ENCODE results near the gene MBD3L5. TPM values are rescaled to one million over a fixed set of nuclear protein-coding genes. Genes with fewer than 3 reads are reported as not detected.
"Not testable (repeated sequence)": the region's sequence is repeated elsewhere in the genome, so short reads cannot be mapped to it uniquely, and the experiment has no call there.

Gene MBD3L5
- total RNA-seq, 1 donor from 2014 or later = not detected

GRCh38 chr19:7006135-7006704, 24.2 kb upstream of the MBD3L5 start:
- Histone ChIP-seq H3K36me3 (no peaks in the 10 kb centered on the region), H3K9me3 (no peaks in the 10 kb centered on the region), H3K27me3 (no peaks in the 10 kb centered on the region), H3K4me3 (no peak overlapping the region), H3K4me1 (no peaks in the 10 kb centered on the region), H3K27ac (no peak overlapping the region)
- intact Hi-C loops (cut with DNase I) = no loop called here
- TF ChIP-seq CTCF (IDR thresholded peaks at IDR 0.05) = no peak
- no peak for DNase-seq (ENCODE audit: low spot score in 2 of 2)

- no peaks in the 10 kb centered on the region for H3K9me3 ChIP-seq
- H3K4me3 ChIP-seq = no peak overlapping the region
- no peaks in the 10 kb centered on the region for H3K4me1 ChIP-seq
- TF ChIP-seq CTCF (IDR thresholded peaks at IDR 0.05) = no peak
- DNase-seq (ENCODE audit: low spot score in 2 of 2) = no peak
- no peaks in the 10 kb centered on the region for H3K36me3 ChIP-seq
- no peaks in the 10 kb centered on the region for H3K27me3 ChIP-seq
- intact Hi-C loops (cut with DNase I) = no loop called here
- no peak overlapping the region for H3K27ac ChIP-seq
These were observed 22.5 kb upstream of the MBD3L5 start for GRCh38 chr19:7007859-7008258.

GRCh38 chr19:7010722-7011593, 19.4 kb upstream of the MBD3L5 start:
- Histone ChIP-seq H3K4me1 (no peaks in the 10 kb centered on the region), H3K4me3 (no peak overlapping the region), H3K36me3 (no peaks in the 10 kb centered on the region), H3K27ac (no peak overlapping the region), H3K27me3 (no peaks in the 10 kb centered on the region), H3K9me3 (no peaks in the 10 kb centered on the region)
- no peak for DNase-seq (ENCODE audit: low spot score in 2 of 2)
- TF ChIP-seq CTCF (IDR thresholded peaks at IDR 0.05) = no peak
- intact Hi-C loops (cut with DNase I) = no loop called here

- H3K36me3 ChIP-seq = no peaks in the 10 kb centered on the region
- TF ChIP-seq CTCF (IDR thresholded peaks at IDR 0.05) = no peak
- no peaks in the 10 kb centered on the region for H3K27me3 ChIP-seq
- no peaks in the 10 kb centered on the region for H3K4me1 ChIP-seq
- DNase-seq (ENCODE audit: low spot score in 2 of 2) = no peak
- H3K27ac ChIP-seq = no peak overlapping the region
- intact Hi-C loops (cut with DNase I) = no loop called here
- no peak overlapping the region for H3K4me3 ChIP-seq
- H3K9me3 ChIP-seq = no peaks in the 10 kb centered on the region
These were observed 16.7 kb upstream of the MBD3L5 start for GRCh38 chr19:7013678-7014077.

- DNase-seq (ENCODE audit: low spot score in 2 of 2) = no peak
- Histone ChIP-seq H3K4me3 (no peak overlapping the region), H3K4me1 (no peaks in the 10 kb centered on the region), H3K27me3 (no peaks in the 10 kb centered on the region), H3K36me3 (no peaks in the 10 kb centered on the region), H3K9me3 (no peaks in the 10 kb centered on the region), H3K27ac (no peak overlapping the region)
- intact Hi-C loops (cut with DNase I) = no loop called here
- TF ChIP-seq CTCF (IDR thresholded peaks at IDR 0.05) = no peak
These were observed 11.6 kb upstream of the MBD3L5 start for GRCh38 chr19:7018828-7019227.

- H3K36me3 ChIP-seq; intact Hi-C loops (cut with DNase I); H3K27me3 ChIP-seq; H3K27ac ChIP-seq; DNase-seq (ENCODE audit: low spot score in 2 of 2); H3K4me1 ChIP-seq; H3K9me3 ChIP-seq; H3K4me3 ChIP-seq: not testable (repeated sequence)
These were observed 9.0 kb upstream of the MBD3L5 start, which contains the start of gene MBD3L2B for GRCh38 chr19:7021331-7021730. Gene MBD3L2B, minus strand, starts transcription at chr19:7021431. Its CDS starts 34 bp downstream, at chr19:7021397.

GRCh38 chr19:7028790-7029189, 1.6 kb upstream of the MBD3L5 start:
- H3K4me1 ChIP-seq; H3K9me3 ChIP-seq; H3K36me3 ChIP-seq; H3K27ac ChIP-seq; DNase-seq (ENCODE audit: low spot score in 2 of 2); H3K4me3 ChIP-seq; H3K27me3 ChIP-seq; intact Hi-C loops (cut with DNase I): not testable (repeated sequence)

- H3K27me3 ChIP-seq; intact Hi-C loops (cut with DNase I); H3K9me3 ChIP-seq; H3K4me1 ChIP-seq; H3K4me3 ChIP-seq; H3K27ac ChIP-seq; DNase-seq (ENCODE audit: low spot score in 2 of 2); H3K36me3 ChIP-seq: not testable (repeated sequence)
These were observed 9.7 kb downstream of the MBD3L5 start, which contains the start of gene MBD3L4 for GRCh38 chr19:7040079-7040478. Gene MBD3L4, minus strand, starts transcription at chr19:7040179. Its CDS starts 35 bp downstream, at chr19:7040144.

GRCh38 chr19:7041563-7041962, 11.2 kb downstream of the MBD3L5 start:
- H3K36me3 ChIP-seq; H3K27me3 ChIP-seq; H3K27ac ChIP-seq; H3K4me3 ChIP-seq; intact Hi-C loops (cut with DNase I); DNase-seq (ENCODE audit: low spot score in 2 of 2); H3K4me1 ChIP-seq; H3K9me3 ChIP-seq: not testable (repeated sequence)

Data from ascending aorta (tissue), 2 donors.